HepG2 (cell line): ENCODE results near the gene P2RX7. TPM values are rescaled to one million over a fixed set of nuclear protein-coding genes. Genes with fewer than 3 reads are reported as not detected.

Experiments
- ATAC-seq: fragments of 200-7000 bp; cut with Tn5 transposase; 3 replicates; pipeline ENCODE4 v1.9.1; 2020; ENCODE audit warnings: mild to moderate bottlenecking, moderate library complexity
- BruUV-seq: library from RNA; stranded (reverse); fragments of 400-500 nt; replicated peaks from 2 replicates; lab custom pipeline; 2021; lab: Mats Ljungman, UMichigan
- CTCF ChIA-PET: fragments of 300-600 bp; formaldehyde crosslinking; extraction: SDS; loops from one replicate; lab custom pipeline; 2021; ENCODE audit warnings: low total read pairs, inconsistent platforms, low intra/inter-chr PET ratio; lab: Yijun Ruan, JAX
- POLR2A ChIA-PET: fragments of 350-600 bp; sonication (Branson Sonifier 250); formaldehyde crosslinking; loops from one replicate; lab custom pipeline; 2020; ENCODE audit warnings: antibody characterized with exemption, inconsistent platforms; lab: Yijun Ruan, JAX
- DNase-seq: peaks from one replicate; pipeline ENCODE4 v3.0.0-alpha.2; 2015; ENCODE audit warnings: low spot score
- FAIRE-seq: peaks from 3 replicates; lab custom pipeline; 2011; peaks lifted over from hg19 to GRCh38; lab: Jason Lieb, UNC
- H2AFZ ChIP-seq: one replicate; pipeline ENCODE4 v1.6.1; 2011; ENCODE audit warnings: low read length, inconsistent platforms
- H3K27ac ChIP-seq: fragments of 300-600 bp; 3 replicates; pipeline ENCODE4 v1.8.0; 2011; ENCODE audit warnings: mixed run types, mild to moderate bottlenecking, mixed read lengths, low read length, inconsistent platforms; ENCODE audit not compliant: insufficient read depth; ENCODE audit errors: extremely low read length
- H3K27me3 ChIP-seq, 2 experiments: fragments of 200-600 bp in 1 of 2; 2 replicates in 1 of 2; 3 replicates in 1 of 2; pipeline versions ENCODE4 v1.6.0 to v1.8.0; 2011; ENCODE audit warnings: low read length in 2 of 2, mild to moderate bottlenecking in 2 of 2, moderate library complexity in 2 of 2, inconsistent platforms in 1 of 2; ENCODE audit not compliant: insufficient read depth in 2 of 2, control insufficient read depth in 1 of 2
- H3K36me3 ChIP-seq, 2 experiments: fragments of 200-600 bp in 1 of 2; replicated peaks in 1 of 2; 2 replicates in 1 of 2; 3 replicates in 1 of 2; pipeline versions ENCODE4 v1.5.1 to v1.8.0; 2011; ENCODE audit warnings: low read length in 2 of 2, inconsistent platforms in 1 of 2; ENCODE audit not compliant: insufficient read depth in 2 of 2, control insufficient read depth in 1 of 2
- H3K4me1 ChIP-seq: 2 replicates; pipeline ENCODE4 v1.5.1; 2012; ENCODE audit warnings: low read length, inconsistent platforms; ENCODE audit not compliant: insufficient read depth
- H3K4me2 ChIP-seq: 2 replicates; pipeline ENCODE4 v1.6.0; 2011; ENCODE audit warnings: low read depth, low read length, inconsistent platforms
- H3K4me3 ChIP-seq, 3 experiments: fragments of 200-600 bp in 1 of 3; sonication (generic), shearing (Covaris generic) in 1 of 3; replicated peaks in 1 of 3; 2 replicates each; pipeline ENCODE4 v1.5.1; 2011 to 2016; ENCODE audit warnings: low read length in 3 of 3, inconsistent platforms in 2 of 3, low read depth in 2 of 3, mild to moderate bottlenecking in 2 of 3, control low read depth in 1 of 3, mixed read lengths in 1 of 3; ENCODE audit not compliant: insufficient read depth in 1 of 3
- H3K79me2 ChIP-seq: one replicate; pipeline ENCODE4 v1.6.1; 2011; ENCODE audit warnings: low read length, inconsistent platforms; ENCODE audit not compliant: insufficient read depth
- H3K9ac ChIP-seq: 2 replicates; pipeline ENCODE4 v1.6.0; 2011; ENCODE audit warnings: mild to moderate bottlenecking, low read depth, low read length, inconsistent platforms; ENCODE audit not compliant: insufficient read depth
- H3K9me3 ChIP-seq: 2 replicates; pipeline ENCODE4 v1.5.1; 2012; ENCODE audit warnings: mild to moderate bottlenecking, low read length
- H4K20me1 ChIP-seq: 2 replicates; pipeline ENCODE4 v1.6.0; 2011; ENCODE audit warnings: inconsistent platforms, mild to moderate bottlenecking, low read length, moderate library complexity; ENCODE audit not compliant: insufficient read depth
- CAMTA2 ChIP-seq: sonication (generic); formaldehyde crosslinking; IDR thresholded peaks from 2 replicates; pipeline ENCODE4 v1.4.0; 2020; ENCODE audit warnings: mild to moderate bottlenecking, missing genetic modification reagents, borderline replicate concordance
- CBFB ChIP-seq: sonication (generic); formaldehyde crosslinking; IDR thresholded peaks from 2 replicates; pipeline ENCODE4 v1.4.0; 2020; ENCODE audit warnings: missing genetic modification reagents
- HNF4A ChIP-seq: sonication (generic); formaldehyde crosslinking; IDR thresholded peaks from 2 replicates; pipeline ENCODE4 v1.4.0; 2020; ENCODE audit warnings: missing genetic modification reagents
- ISX ChIP-seq: sonication (generic); formaldehyde crosslinking; conservative IDR thresholded peaks from 2 replicates; pipeline ENCODE4 v1.5.0; 2020; ENCODE audit warnings: missing genetic modification reagents
- PTBP1 ChIP-seq: fragments of 200-400 bp; formaldehyde crosslinking; IDR thresholded peaks from 2 replicates; pipeline ENCODE4 v1.6.1; 2018; ENCODE audit warnings: low read length, low read depth; ENCODE audit not compliant: poor library complexity, severe bottlenecking
- RFXANK ChIP-seq: IDR thresholded peaks from 2 replicates; pipeline ENCODE4 v1.6.1; 2016
- RXRA ChIP-seq: sonication (generic); formaldehyde crosslinking; IDR thresholded peaks from 2 replicates; pipeline ENCODE4 v1.5.1; 2020; ENCODE audit warnings: missing genetic modification reagents
- RXRB ChIP-seq: IDR thresholded peaks from 2 replicates; pipeline ENCODE4 v1.6.1; 2016; ENCODE audit warnings: borderline replicate concordance, missing genetic modification reagents, missing compliant biosample characterization
- SNAPC2 ChIP-seq: sonication (generic); formaldehyde crosslinking; IDR thresholded peaks from 2 replicates; pipeline ENCODE4 v1.8.1; 2022; ENCODE audit warnings: mild to moderate bottlenecking, missing genetic modification reagents
- TBX3 ChIP-seq: fragments of 450-650 bp; IDR thresholded peaks from 2 replicates; pipeline ENCODE4 v1.6.1; 2017; ENCODE audit warnings: antibody characterized with exemption, mild to moderate bottlenecking, inconsistent platforms, borderline replicate concordance
- ZBTB3 ChIP-seq: sonication (generic); formaldehyde crosslinking; IDR thresholded peaks from 2 replicates; pipeline ENCODE4 v1.4.0; 2020; ENCODE audit warnings: low read depth, mild to moderate bottlenecking, moderate library complexity, missing genetic modification reagents, borderline replicate concordance
- ZFY ChIP-seq: sonication (generic); formaldehyde crosslinking; IDR thresholded peaks from 2 replicates; pipeline ENCODE4 v1.4.0; 2020; ENCODE audit warnings: missing genetic modification reagents
- ZMAT3 ChIP-seq: sonication (generic); formaldehyde crosslinking; conservative IDR thresholded peaks from 2 replicates; pipeline ENCODE4 v1.7.0; 2021; ENCODE audit warnings: missing genetic modification reagents
- ZMYM3 ChIP-seq: sonication (generic); formaldehyde crosslinking; IDR thresholded peaks from 2 replicates; pipeline ENCODE4 v1.5.1; 2020; ENCODE audit warnings: mild to moderate bottlenecking, missing genetic modification reagents
- ZNF260 ChIP-seq: sonication (generic); formaldehyde crosslinking; IDR thresholded peaks from 2 replicates; pipeline ENCODE4 v1.4.0; 2020; ENCODE audit warnings: missing genetic modification reagents, low read depth, mild to moderate bottlenecking, borderline replicate concordance
- ZNF329 ChIP-seq: sonication (generic); formaldehyde crosslinking; IDR thresholded peaks from 2 replicates; pipeline ENCODE4 v1.9.0; 2021; ENCODE audit warnings: low read depth, mild to moderate bottlenecking, missing genetic modification reagents
- ZNF367 ChIP-seq: sonication (generic); formaldehyde crosslinking; IDR thresholded peaks from 2 replicates; pipeline ENCODE4 v1.4.0; 2020; ENCODE audit warnings: missing genetic modification reagents, borderline replicate concordance
- WGBS: methylation state at CpG from one replicate; pipeline ENCODE4 v1.1.6; 2017; ENCODE audit warnings: low lambda C conversion rate; 5-methylcytosine and 5-hydroxymethylcytosine counted together
- in situ Hi-C: cut with HindIII; loops from 2 replicates; pipeline ENCODE4 v1.10.0; 2017; ENCODE audit warnings: low pct_unique_long_range_greater_than_20kb; ENCODE audit not compliant: extremely low pct_ligation_motif_present
- intact Hi-C: fragments of 100-400 bp; cut with micrococcal nuclease; formaldehyde crosslinking; loops from one replicate; pipeline ENCODE4 v1.10.0; 2022; ENCODE audit not compliant: unreplicated experiment
- polyA plus RNA-seq, 8 experiments: library from polyadenylated mRNA; depleted of rRNA in 3 of 8; stranded (reverse) in 7 of 8; unstranded in 1 of 8; fragments of >200 nt; fragmentation: Illumina TruSeq in 4 of 8; extraction: Trizol in 4 of 8; gene quantifications; 2 replicates each; pipeline versions ENCODE4 v1.2.1 to v1.2.3, GENCODE V29; 2011 to 2016; ENCODE audit warnings: low read depth in 4 of 8, missing spikeins in 1 of 8, mixed read lengths in 1 of 8; ENCODE audit not compliant: insufficient read depth in 1 of 8
- total RNA-seq, 5 experiments: library from RNA; depleted of rRNA; stranded (reverse); fragments of >200 nt; fragmentation: Illumina TruSeq; extraction: Trizol; gene quantifications; 2 replicates each; pipeline ENCODE4 v1.2.3, GENCODE V29; 2016; ENCODE audit warnings: low read depth in 1 of 5
- TF ChIP-seq, protein P1 (sequence below): sonication (generic); formaldehyde crosslinking; IDR thresholded peaks from 2 replicates; pipeline ENCODE4 v1.5.0; 2020; ENCODE audit warnings: mild to moderate bottlenecking, missing genetic modification reagents, moderate library complexity

The P2RX7 gene
- total and polyA plus RNA-seq, 2 of the 13 experiments (the other 11 are each of a cell fraction or from before 2014, with no cell fraction given), result 0.13 to 0.73 TPM

DNA sequence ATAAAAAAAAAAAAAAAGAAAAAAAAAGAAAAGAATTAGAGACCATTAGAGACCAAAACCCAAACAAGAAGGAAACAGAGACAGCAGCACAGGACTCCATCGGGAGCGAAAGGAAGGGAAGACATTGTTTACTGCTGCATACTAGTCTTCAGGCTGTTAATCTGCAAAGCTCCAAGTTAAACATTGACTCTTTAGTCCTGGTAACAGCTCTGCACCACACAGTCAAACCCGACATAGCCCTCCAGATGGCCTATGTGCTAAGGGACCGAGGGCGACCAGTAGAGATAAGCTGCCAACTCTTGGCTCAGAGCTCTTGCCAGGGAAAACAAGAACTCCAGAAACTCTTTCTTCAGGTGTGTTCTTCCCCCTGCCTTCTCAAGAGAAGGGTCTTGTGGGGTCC lies 85.1 kb downstream of the P2RX7 start (continued):
- TF ChIP-seq, protein P1, sequence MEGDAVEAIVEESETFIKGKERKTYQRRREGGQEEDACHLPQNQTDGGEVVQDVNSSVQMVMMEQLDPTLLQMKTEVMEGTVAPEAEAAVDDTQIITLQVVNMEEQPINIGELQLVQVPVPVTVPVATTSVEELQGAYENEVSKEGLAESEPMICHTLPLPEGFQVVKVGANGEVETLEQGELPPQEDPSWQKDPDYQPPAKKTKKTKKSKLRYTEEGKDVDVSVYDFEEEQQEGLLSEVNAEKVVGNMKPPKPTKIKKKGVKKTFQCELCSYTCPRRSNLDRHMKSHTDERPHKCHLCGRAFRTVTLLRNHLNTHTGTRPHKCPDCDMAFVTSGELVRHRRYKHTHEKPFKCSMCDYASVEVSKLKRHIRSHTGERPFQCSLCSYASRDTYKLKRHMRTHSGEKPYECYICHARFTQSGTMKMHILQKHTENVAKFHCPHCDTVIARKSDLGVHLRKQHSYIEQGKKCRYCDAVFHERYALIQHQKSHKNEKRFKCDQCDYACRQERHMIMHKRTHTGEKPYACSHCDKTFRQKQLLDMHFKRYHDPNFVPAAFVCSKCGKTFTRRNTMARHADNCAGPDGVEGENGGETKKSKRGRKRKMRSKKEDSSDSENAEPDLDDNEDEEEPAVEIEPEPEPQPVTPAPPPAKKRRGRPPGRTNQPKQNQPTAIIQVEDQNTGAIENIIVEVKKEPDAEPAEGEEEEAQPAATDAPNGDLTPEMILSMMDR (CRISPR knock-in tag), result peak; percentile 37
- TF ChIP-seq HNF4A (CRISPR knock-in tag) (0 out of 2 replicates have a peak, but pooled peaks have one; percentile 8), CBFB (CRISPR knock-in tag) (no peak), ZNF260 (CRISPR knock-in tag) (peak; percentile 90; the same call in 1 of the 2 replicates), RFXANK (CRISPR knock-in tag) (no peak), ZMYM3 (CRISPR knock-in tag) (0 out of 2 replicates have a peak, but pooled peaks have one; percentile 16), ZFY (CRISPR knock-in tag) (no peak), TBX3 (no peak), CAMTA2 (CRISPR knock-in tag) (no peak), RXRA (no peak), ZMAT3 (CRISPR knock-in tag) (no peak), SNAPC2 (CRISPR knock-in tag) (no peak)

DNA sequence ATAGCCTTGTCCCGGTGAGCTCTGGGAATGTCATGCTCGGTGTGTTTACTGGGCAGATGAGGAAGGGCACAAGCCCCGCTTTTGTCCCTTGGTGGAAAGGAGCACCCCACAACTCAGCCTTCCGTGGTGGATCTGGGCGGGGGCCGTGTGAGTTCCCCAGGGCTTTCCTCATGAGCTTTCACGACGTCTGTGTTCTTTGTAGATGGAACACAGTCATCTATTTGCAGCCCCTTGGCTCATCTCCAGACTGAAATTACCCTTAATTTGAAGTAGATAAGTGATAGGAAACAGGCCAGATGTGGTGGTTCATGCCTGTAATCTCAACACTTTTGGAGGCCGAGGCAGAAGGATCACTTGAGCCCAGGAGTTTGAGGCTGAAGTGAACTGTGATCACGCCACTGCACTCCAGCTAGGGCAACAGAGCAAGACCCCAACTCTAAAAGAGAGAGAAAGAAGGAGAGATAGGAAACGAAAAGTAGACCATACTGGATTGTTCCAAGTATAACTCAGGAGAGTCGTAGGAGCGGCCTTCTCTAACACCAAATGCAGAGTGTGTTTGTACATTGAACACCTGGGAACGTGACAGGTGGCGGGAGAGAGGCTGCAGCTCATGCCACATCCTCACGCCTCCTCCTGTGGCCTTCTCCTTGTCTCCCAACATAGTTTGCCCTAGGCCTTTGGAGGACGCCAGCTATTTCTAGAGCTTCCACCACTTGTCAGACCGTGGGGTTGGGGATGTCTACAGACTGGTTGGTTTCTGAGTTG lies 86.1 kb downstream of the P2RX7 start:
- Histone ChIP-seq H3K79me2 (no peaks in the 10 kb centered on the region), H3K9ac (no peak overlapping the region), H3K36me3 (peaks cover 3 to 5% of the 10 kb centered on the region in 2 experiments; a peak in 2 of 5 replicates), H4K20me1 (no peaks in the 10 kb centered on the region), H3K9me3 (no peaks in the 10 kb centered on the region), H3K27me3 (no peaks in the 10 kb centered on the region), H3K27ac (no peak overlapping the region), H2AFZ (no peak overlapping the region), H3K4me2 (no peak overlapping the region), H3K4me1 (peaks cover 40% of the 10 kb centered on the region), H3K4me3 (no peak overlapping the region)
- no TSS peak for BruUV-seq
- ChIA-PET CTCF (no interaction called here), POLR2A (no interaction called here)
- ATAC-seq, result no peak
- in situ Hi-C loops, result no loop called here
- FAIRE-seq, result no peak
- no peak for DNase-seq
- WGBS, result 95% methylated on average over 18 of the region's 18 CpGs
- intact Hi-C loops, result loop anchor here (10.0 kb wide), 1 partner anchor 104 kb away; no protein-coding TSS in a partner anchor
- TF ChIP-seq ZBTB3, result no peak
- TF ChIP-seq ZNF367 (CRISPR knock-in tag), result no peak
- TF ChIP-seq RXRB, result no peak
- no peak for TF ChIP-seq PTBP1
- no peak for TF ChIP-seq ISX (CRISPR knock-in tag)
- TF ChIP-seq ZNF329, result no peak
